ENCODE results near the gene KCNK5.

Gene KCNK5

GRCh38 chr6:39228111-39228971 lies 934 bp downstream of the KCNK5 start:
- Histone ChIP-seq H3K9me3 (ENCODE audit: control insufficient read depth, insufficient read depth, low read length) (no peaks in the 10 kb centered on the region), H3K4me1 (ENCODE audit: insufficient read depth, low read length) (peaks cover 51% of the 10 kb centered on the region), H3K9ac (ENCODE audit: low read depth, low read length) (peak overlapping the region; percentile 80)

DNA sequence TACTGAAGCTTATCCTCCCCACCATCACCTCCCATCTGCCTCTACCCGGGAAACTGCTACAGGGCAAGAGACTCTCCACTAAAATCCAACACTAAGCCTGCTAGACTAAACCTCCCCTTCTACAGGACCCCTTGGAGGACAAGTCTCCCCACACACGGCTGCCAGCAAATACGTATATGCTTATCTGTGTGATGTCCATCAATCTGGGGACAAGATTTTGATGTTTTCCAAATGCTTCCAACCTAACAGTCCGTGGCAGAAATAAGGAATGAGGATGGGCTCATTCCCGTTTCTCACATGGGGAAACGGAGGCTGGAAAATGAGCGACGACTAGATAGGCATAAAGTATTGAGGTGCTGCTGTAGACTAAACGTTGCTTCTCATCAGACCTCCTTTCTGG lies 1.8 kb downstream of the KCNK5 start:
- H3K9ac ChIP-seq (ENCODE audit: low read depth, low read length), result peak overlapping the region; percentile 80; the same call in 1 of the 2 replicates
- H3K36me3 ChIP-seq (ENCODE audit: insufficient read depth, low read length), result no peaks in the 10 kb centered on the region
- H3K4me1 ChIP-seq (ENCODE audit: insufficient read depth, low read length), result peaks cover 51% of the 10 kb centered on the region
- no peaks in the 10 kb centered on the region for H3K9me3 ChIP-seq (ENCODE audit: control insufficient read depth, insufficient read depth, low read length)

More at GRCh38 chr6:39228111-39228971, 934 bp downstream of the KCNK5 start:
- no peaks in the 10 kb centered on the region for H3K36me3 ChIP-seq (ENCODE audit: insufficient read depth, low read length)

GRCh38 chr6:39226639-39227329 lies 2.5 kb downstream of the KCNK5 start:
- H3K9ac ChIP-seq (ENCODE audit: low read depth, low read length), result no peak overlapping the region
- H3K9me3 ChIP-seq (ENCODE audit: control insufficient read depth, insufficient read depth, low read length), result no peaks in the 10 kb centered on the region
- no peaks in the 10 kb centered on the region; the same call in 1 of the 2 replicates for H3K36me3 ChIP-seq (ENCODE audit: insufficient read depth, low read length)
- peaks cover 46% of the 10 kb centered on the region for H3K4me1 ChIP-seq (ENCODE audit: insufficient read depth, low read length)

GRCh38 chr6:39225946-39226437 lies 3.3 kb downstream of the KCNK5 start:
- H3K9ac ChIP-seq (ENCODE audit: low read depth, low read length), result no peak overlapping the region
- H3K4me1 ChIP-seq (ENCODE audit: insufficient read depth, low read length), result peaks cover 38% of the 10 kb centered on the region
- H3K36me3 ChIP-seq (ENCODE audit: insufficient read depth, low read length), result no peaks in the 10 kb centered on the region; the same call in 1 of the 2 replicates
- no peaks in the 10 kb centered on the region for H3K9me3 ChIP-seq (ENCODE audit: control insufficient read depth, insufficient read depth, low read length)

DNA sequence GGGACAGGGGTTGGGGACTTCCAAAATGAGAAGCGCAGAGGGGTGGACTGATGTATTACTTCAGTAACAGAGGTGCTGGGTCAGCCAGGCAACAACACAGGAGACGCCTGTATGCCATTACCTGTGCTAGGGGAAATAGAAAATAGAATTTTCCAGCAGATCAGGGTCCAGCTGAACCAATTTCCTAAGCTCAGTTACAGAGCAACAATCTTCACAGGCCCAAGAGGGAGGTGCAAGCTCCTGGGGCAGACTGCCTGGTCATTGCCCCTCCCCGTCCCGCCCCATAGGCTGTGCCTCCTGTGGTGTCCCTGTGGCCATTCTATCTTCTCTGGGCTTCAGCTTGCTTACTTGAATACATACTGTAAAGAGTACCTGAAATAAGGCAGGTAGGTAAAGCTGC lies 3.7 kb downstream of the KCNK5 start:
- H3K4me1 ChIP-seq (ENCODE audit: insufficient read depth, low read length), result peaks cover 33% of the 10 kb centered on the region
- no peaks in the 10 kb centered on the region for H3K9me3 ChIP-seq (ENCODE audit: control insufficient read depth, insufficient read depth, low read length)
- no peak overlapping the region for H3K9ac ChIP-seq (ENCODE audit: low read depth, low read length)
- H3K36me3 ChIP-seq (ENCODE audit: insufficient read depth, low read length), result no peaks in the 10 kb centered on the region; the same call in 1 of the 2 replicates

GRCh38 chr6:39224523-39225182 lies 4.6 kb downstream of the KCNK5 start:
- H3K9ac ChIP-seq (ENCODE audit: low read depth, low read length), result no peak overlapping the region
- H3K9me3 ChIP-seq (ENCODE audit: control insufficient read depth, insufficient read depth, low read length), result no peaks in the 10 kb centered on the region
- no peaks in the 10 kb centered on the region; the same call in 1 of the 2 replicates for H3K36me3 ChIP-seq (ENCODE audit: insufficient read depth, low read length)
- H3K4me1 ChIP-seq (ENCODE audit: insufficient read depth, low read length), result peaks cover 34% of the 10 kb centered on the region

DNA sequence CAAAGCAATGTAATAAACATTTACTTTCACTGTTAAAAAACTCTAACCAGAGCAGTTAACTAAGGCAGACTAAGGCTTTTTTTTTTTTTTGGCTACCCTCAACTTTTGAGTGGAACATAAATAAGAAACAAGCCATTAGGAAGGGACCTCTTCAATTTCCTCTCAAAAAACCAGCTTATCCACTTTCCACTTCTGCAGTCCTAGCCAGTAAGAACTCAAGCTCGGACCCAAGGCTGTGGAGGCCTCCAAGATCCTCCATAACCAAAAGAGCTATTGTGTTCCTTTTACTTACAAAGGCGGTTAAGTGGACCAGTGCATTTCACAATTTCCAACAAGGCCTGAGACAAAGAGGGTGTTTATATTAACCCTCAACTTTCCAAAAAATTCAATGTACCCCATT lies 5.3 kb downstream of the KCNK5 start:
- peaks cover 40% of the 10 kb centered on the region for H3K4me1 ChIP-seq (ENCODE audit: insufficient read depth, low read length)
- no peaks in the 10 kb centered on the region; the same call in 1 of the 2 replicates for H3K36me3 ChIP-seq (ENCODE audit: insufficient read depth, low read length)
- no peak overlapping the region for H3K9ac ChIP-seq (ENCODE audit: low read depth, low read length)
- no peaks in the 10 kb centered on the region for H3K9me3 ChIP-seq (ENCODE audit: control insufficient read depth, insufficient read depth, low read length)

DNA sequence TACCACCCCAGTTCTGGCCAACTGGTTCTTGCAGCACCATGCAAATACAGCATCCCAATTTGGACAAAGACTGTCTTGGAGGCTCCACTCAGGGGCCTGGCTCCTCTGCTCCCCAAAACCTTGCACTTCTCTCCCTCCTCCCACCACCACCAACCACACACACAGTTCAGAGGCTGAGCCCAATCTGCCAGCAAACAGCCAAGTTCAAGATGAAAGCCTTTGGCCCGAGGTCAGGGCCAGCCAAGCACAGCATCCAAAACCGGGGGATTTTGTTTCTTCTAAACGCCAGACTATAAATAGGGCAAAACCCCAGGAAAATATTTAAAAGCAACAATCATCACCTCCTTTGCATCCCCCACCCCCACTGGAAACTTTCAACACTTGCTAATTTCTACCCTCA lies 5.7 kb downstream of the KCNK5 start:
- Histone ChIP-seq H3K36me3 (ENCODE audit: insufficient read depth, low read length) (no peaks in the 10 kb centered on the region; the same call in 1 of the 2 replicates), H3K9ac (ENCODE audit: low read depth, low read length) (no peak overlapping the region), H3K4me1 (ENCODE audit: insufficient read depth, low read length) (peaks cover 42% of the 10 kb centered on the region), H3K9me3 (ENCODE audit: control insufficient read depth, insufficient read depth, low read length) (no peaks in the 10 kb centered on the region)

DNA sequence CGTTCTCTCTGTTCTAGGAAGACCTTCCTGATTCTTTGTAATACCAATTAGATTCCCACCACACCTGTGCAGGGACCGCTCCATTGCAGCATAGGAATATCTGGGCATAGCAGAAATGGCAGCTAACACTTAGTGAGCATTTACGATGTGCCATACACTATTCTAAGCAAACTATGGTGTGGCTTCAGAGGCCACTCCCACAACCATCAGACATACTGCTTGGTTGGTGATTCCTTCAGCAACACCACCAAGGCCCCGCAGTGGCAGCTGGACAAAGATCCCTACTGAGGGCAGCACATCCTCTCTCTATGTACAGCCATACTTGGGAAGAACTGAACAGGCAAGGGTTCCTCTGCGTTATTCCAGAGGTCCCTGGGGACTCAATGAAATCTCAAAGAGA lies 6.2 kb downstream of the KCNK5 start:
- Histone ChIP-seq H3K36me3 (ENCODE audit: insufficient read depth, low read length) (no peaks in the 10 kb centered on the region; the same call in 1 of the 2 replicates), H3K9ac (ENCODE audit: low read depth, low read length) (no peak overlapping the region), H3K4me1 (ENCODE audit: insufficient read depth, low read length) (peaks cover 42% of the 10 kb centered on the region), H3K9me3 (ENCODE audit: control insufficient read depth, insufficient read depth, low read length) (no peaks in the 10 kb centered on the region)

DNA sequence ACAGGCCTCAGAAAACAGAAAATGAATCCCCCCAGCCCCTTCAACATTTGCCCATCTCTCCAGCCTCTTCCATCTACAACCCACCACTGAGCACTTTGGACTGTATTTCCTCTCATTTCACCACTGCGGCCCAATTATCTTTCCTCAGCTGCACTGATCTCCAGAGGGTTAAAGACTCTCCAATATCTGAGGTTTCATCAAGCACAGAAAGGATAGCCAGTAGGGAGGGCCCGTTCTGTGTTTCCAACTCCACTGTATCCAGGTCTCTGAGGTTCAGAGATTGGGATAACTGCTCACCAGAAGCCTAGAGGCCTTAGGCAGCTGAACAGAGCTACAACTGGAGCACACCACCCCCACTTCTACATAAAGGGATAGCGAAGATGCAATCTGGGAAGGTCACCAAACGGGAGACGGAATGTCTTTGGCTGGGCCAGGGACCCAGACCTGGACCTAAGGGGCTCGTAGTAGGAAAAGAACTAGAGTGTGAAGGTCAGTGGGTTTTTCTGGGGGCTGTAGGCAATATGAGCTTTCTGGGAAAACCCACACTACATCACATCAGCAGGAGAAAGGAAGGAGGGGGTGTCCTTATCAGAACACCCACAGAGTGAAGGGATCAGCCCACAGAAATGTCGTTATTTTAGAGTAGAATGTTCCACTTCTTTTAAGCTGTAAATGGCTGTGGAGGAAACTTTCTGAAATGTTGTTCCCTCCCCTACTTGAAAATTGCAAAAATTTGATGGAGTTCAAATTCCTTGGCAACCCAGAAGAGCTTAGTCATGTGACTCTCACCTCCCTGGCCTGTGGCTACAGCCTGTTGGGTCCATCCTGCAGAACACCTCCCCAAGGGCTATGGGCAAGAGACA lies 7.3 kb downstream of the KCNK5 start:
- Histone ChIP-seq H3K4me1 (ENCODE audit: insufficient read depth, low read length) (peaks cover 45% of the 10 kb centered on the region), H3K9ac (ENCODE audit: low read depth, low read length) (no peak overlapping the region), H3K36me3 (ENCODE audit: insufficient read depth, low read length) (no peaks in the 10 kb centered on the region; the same call in 1 of the 2 replicates), H3K9me3 (ENCODE audit: control insufficient read depth, insufficient read depth, low read length) (no peaks in the 10 kb centered on the region)

GRCh38 chr6:39221115-39221514 lies 8.2 kb downstream of the KCNK5 start:
- H3K36me3 ChIP-seq (ENCODE audit: insufficient read depth, low read length), result no peaks in the 10 kb centered on the region; the same call in none of the 2 replicates
- peaks cover 39% of the 10 kb centered on the region for H3K4me1 ChIP-seq (ENCODE audit: insufficient read depth, low read length)
- H3K9ac ChIP-seq (ENCODE audit: low read depth, low read length), result no peak overlapping the region
- no peaks in the 10 kb centered on the region for H3K9me3 ChIP-seq (ENCODE audit: control insufficient read depth, insufficient read depth, low read length)

- no peaks in the 10 kb centered on the region; the same call in none of the 2 replicates for H3K36me3 ChIP-seq (ENCODE audit: insufficient read depth, low read length)
- no peaks in the 10 kb centered on the region for H3K9me3 ChIP-seq (ENCODE audit: control insufficient read depth, insufficient read depth, low read length)
- no peak overlapping the region for H3K9ac ChIP-seq (ENCODE audit: low read depth, low read length)
- H3K4me1 ChIP-seq (ENCODE audit: insufficient read depth, low read length), result peaks cover 20% of the 10 kb centered on the region
Measured at GRCh38 chr6:39218868-39219567, 10.3 kb downstream of the KCNK5 start.
